ENCODE results near the gene NUSAP1. TPM values are rescaled to one million over a fixed set of nuclear protein-coding genes. Genes with fewer than 3 reads are reported as not detected.

NUSAP1 gene
- total RNA-seq, 1 experiment from 2014 or later = 190 TPM

- no peaks in the 10 kb centered on the region for H3K27me3 ChIP-seq (ENCODE audit: insufficient read depth, low read depth)
- H4K20me1 ChIP-seq (ENCODE audit: insufficient read depth) = no peaks in the 10 kb centered on the region
- H3F3A ChIP-seq (ENCODE audit: insufficient read depth, low read depth) = no peaks in the 10 kb centered on the region
- DNase-seq = no peak
- no peak overlapping the region for H3K4me3 ChIP-seq
- H3K79me2 ChIP-seq (ENCODE audit: low read depth) = peaks cover 10% of the 10 kb centered on the region
- CTCF ChIA-PET = no interaction called here
- POLR2A ChIA-PET (ENCODE audit: unreplicated experiment) = interaction anchor here (0.7 kb wide), 1 partner anchor 95 kb away, joined by 4 read pairs; no protein-coding TSS in a partner anchor
- no peaks in the 10 kb centered on the region for H3K9me3 ChIP-seq (ENCODE audit: insufficient read depth, low read depth)
- no peaks in the 10 kb centered on the region for H3K9me2 ChIP-seq (ENCODE audit: insufficient read depth)
- no peak overlapping the region for H2AFZ ChIP-seq
- intact Hi-C loops (cut with micrococcal nuclease; ENCODE audit: unreplicated experiment) = no loop called here
- TF ChIP-seq CTCF (conservative IDR thresholded peaks at IDR 0.05) (no peak), EZH2 (IDR thresholded peaks at IDR 0.05; ENCODE audit: low read depth) (no peak)
- no peak overlapping the region for H3K27ac ChIP-seq
- H3K4me2 ChIP-seq = no peak overlapping the region
- H3K36me3 ChIP-seq (ENCODE audit: low read depth) = no peaks in the 10 kb centered on the region
- no peaks in the 10 kb centered on the region for H3K4me1 ChIP-seq (replicated peaks; ENCODE audit: insufficient read depth)
- BruUV-seq (replicated peaks) = no TSS peak
Observed at GRCh38 chr15:41411031-41411430, 78.3 kb downstream of the NUSAP1 start.

- Histone ChIP-seq H3K79me2 (ENCODE audit: low read depth) (peaks cover 14% of the 10 kb centered on the region), H3K4me2 (no peak overlapping the region), H3K9me2 (ENCODE audit: insufficient read depth) (no peaks in the 10 kb centered on the region), H3K27ac (no peak overlapping the region), H3K27me3 (ENCODE audit: insufficient read depth, low read depth) (no peaks in the 10 kb centered on the region), H2AFZ (no peak overlapping the region), H3K4me3 (no peak overlapping the region), H3K36me3 (ENCODE audit: low read depth) (no peaks in the 10 kb centered on the region), H3K4me1 (replicated peaks; ENCODE audit: insufficient read depth) (no peaks in the 10 kb centered on the region), H3F3A (ENCODE audit: insufficient read depth, low read depth) (no peaks in the 10 kb centered on the region), H3K9me3 (ENCODE audit: insufficient read depth, low read depth) (no peaks in the 10 kb centered on the region), H4K20me1 (ENCODE audit: insufficient read depth) (no peaks in the 10 kb centered on the region)
- POLR2A ChIA-PET (ENCODE audit: unreplicated experiment) = no interaction called here
- TF ChIP-seq CTCF (conservative IDR thresholded peaks at IDR 0.05) (no peak), EZH2 (IDR thresholded peaks at IDR 0.05; ENCODE audit: low read depth) (no peak)
- CTCF ChIA-PET = no interaction called here
- intact Hi-C loops (cut with micrococcal nuclease; ENCODE audit: unreplicated experiment) = no loop called here
- DNase-seq = no peak
- no TSS peak for BruUV-seq (replicated peaks)
Observed at GRCh38 chr15:41411441-41411840, 78.8 kb downstream of the NUSAP1 start.

GRCh38 chr15:41416128-41416741, 83.6 kb downstream of the NUSAP1 start:
- Histone ChIP-seq H3K4me2 (peak overlapping the region; percentile 87), H3K4me3 (peak overlapping the region; percentile 66), H3K79me2 (ENCODE audit: low read depth) (peaks cover 59% of the 10 kb centered on the region), H4K20me1 (ENCODE audit: insufficient read depth) (peaks cover 18% of the 10 kb centered on the region), H3K36me3 (ENCODE audit: low read depth) (no peaks in the 10 kb centered on the region), H3K27ac (no peak overlapping the region), H3K9me3 (ENCODE audit: insufficient read depth, low read depth) (no peaks in the 10 kb centered on the region), H3K4me1 (replicated peaks; ENCODE audit: insufficient read depth) (peaks cover 12% of the 10 kb centered on the region), H3K9me2 (ENCODE audit: insufficient read depth) (no peaks in the 10 kb centered on the region), H3F3A (ENCODE audit: insufficient read depth, low read depth) (no peaks in the 10 kb centered on the region), H3K27me3 (ENCODE audit: insufficient read depth, low read depth) (no peaks in the 10 kb centered on the region), H2AFZ (peak overlapping the region; percentile 83)
- intact Hi-C loops (cut with micrococcal nuclease; ENCODE audit: unreplicated experiment) = no loop called here
- no peak for DNase-seq
- POLR2A ChIA-PET (ENCODE audit: unreplicated experiment) = no interaction called here
- BruUV-seq (replicated peaks) = TSS peak; percentile 72
- CTCF ChIA-PET = interaction anchor here (0.7 kb wide), 1 partner anchor 415 kb away, joined by 8 read pairs; no protein-coding TSS in a partner anchor
- TF ChIP-seq EZH2 (IDR thresholded peaks at IDR 0.05; ENCODE audit: low read depth) (no peak), CTCF (conservative IDR thresholded peaks at IDR 0.05) (no peak)

Measured in PC-9 (cell line).